ENCODE data around the gene MYO3B. TPM values are rescaled to one million over a fixed set of nuclear protein-coding genes. Genes with fewer than 3 reads are reported as not detected.

MYO3B gene
- total and polyA plus RNA-seq, 12 donors, result 0.04 to 0.11 (median 0.06) TPM; not detected in 8

DNA sequence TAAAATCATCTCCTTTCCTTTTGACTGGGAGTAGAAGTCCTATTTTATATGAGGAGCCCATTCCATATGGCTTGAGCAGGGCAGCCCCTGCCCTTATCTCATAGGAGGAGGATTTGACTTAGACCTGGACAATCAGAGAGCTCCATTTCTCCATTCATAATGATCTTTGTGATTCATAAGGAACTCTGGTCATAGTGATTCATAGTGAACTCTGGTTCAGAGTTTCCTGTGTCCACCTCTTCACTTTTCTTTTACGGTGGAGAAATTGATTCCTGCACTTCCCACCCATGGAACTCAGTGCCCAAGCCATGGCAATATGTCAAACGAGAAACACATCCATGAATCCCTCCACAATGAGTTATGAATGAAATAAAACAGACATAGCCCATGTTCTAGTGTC lies 12.8 kb upstream of the MYO3B start:
- no peaks in the 10 kb centered on the region for H3K27me3 ChIP-seq
- 62 to 81% (median 79%) methylated on average over 2 of the region's 2 CpGs for WGBS, 4 donors
- no peaks in the 10 kb centered on the region for H3K36me3 ChIP-seq (replicated peaks in 1 of 2)
- no peak for DNase-seq
- no peaks in the 10 kb centered on the region for H3K4me1 ChIP-seq (replicated peaks in 1 of 2)
- H3K27ac ChIP-seq, result no peak overlapping the region
- H3K9me3 ChIP-seq (replicated peaks in 1 of 3), result no peaks in the 10 kb centered on the region
- no peak for TF ChIP-seq POLR2A (IDR thresholded peaks at IDR 0.05)
- TF ChIP-seq, protein P1, sequence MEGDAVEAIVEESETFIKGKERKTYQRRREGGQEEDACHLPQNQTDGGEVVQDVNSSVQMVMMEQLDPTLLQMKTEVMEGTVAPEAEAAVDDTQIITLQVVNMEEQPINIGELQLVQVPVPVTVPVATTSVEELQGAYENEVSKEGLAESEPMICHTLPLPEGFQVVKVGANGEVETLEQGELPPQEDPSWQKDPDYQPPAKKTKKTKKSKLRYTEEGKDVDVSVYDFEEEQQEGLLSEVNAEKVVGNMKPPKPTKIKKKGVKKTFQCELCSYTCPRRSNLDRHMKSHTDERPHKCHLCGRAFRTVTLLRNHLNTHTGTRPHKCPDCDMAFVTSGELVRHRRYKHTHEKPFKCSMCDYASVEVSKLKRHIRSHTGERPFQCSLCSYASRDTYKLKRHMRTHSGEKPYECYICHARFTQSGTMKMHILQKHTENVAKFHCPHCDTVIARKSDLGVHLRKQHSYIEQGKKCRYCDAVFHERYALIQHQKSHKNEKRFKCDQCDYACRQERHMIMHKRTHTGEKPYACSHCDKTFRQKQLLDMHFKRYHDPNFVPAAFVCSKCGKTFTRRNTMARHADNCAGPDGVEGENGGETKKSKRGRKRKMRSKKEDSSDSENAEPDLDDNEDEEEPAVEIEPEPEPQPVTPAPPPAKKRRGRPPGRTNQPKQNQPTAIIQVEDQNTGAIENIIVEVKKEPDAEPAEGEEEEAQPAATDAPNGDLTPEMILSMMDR (IDR thresholded peaks at IDR 0.05), result no peak
- no peak overlapping the region for H3K4me3 ChIP-seq
- intact Hi-C loops (cut with DNase I), result no loop called here

DNA sequence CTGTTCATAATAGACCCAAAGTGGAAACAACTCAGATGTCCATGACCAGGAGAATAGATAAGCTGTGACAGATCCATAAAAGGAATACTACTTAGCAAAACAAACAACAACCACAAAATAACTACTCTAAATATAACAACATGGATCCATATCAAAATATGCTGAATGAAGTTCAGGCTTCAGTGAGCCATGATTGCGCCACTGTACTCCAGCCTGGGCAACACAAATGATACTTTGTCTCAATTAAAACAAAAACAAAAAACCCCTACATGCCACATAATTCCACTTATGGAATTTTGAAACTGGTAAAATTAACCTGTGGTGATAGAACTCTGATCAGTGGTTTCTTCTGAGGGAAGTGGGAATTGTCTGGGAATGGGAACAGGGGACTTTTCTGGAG lies 11.2 kb upstream of the MYO3B start:
- Histone ChIP-seq H3K36me3 (replicated peaks in 1 of 2) (no peaks in the 10 kb centered on the region), H3K4me3 (no peak overlapping the region), H3K4me1 (replicated peaks in 1 of 2) (no peaks in the 10 kb centered on the region), H3K27me3 (no peaks in the 10 kb centered on the region), H3K9me3 (replicated peaks in 1 of 3) (no peaks in the 10 kb centered on the region), H3K27ac (no peak overlapping the region)
- DNase-seq, result no peak
- intact Hi-C loops (cut with DNase I), result no loop called here
- 92 to 96% (median 94%) methylated on average over 1 of the region's 1 CpG for WGBS, 4 donors
- no peak for TF ChIP-seq POLR2A (IDR thresholded peaks at IDR 0.05)
- TF ChIP-seq, protein P1 (IDR thresholded peaks at IDR 0.05), result no peak

- DNase-seq, result no peak
- no peaks in the 10 kb centered on the region for H3K4me1 ChIP-seq (replicated peaks in 1 of 2)
- no peaks in the 10 kb centered on the region for H3K9me3 ChIP-seq (replicated peaks in 1 of 3)
- no peaks in the 10 kb centered on the region for H3K36me3 ChIP-seq (replicated peaks in 1 of 2)
- 80 to 84% (median 80%) methylated on average over 5 of the region's 5 CpGs for WGBS, 4 donors
- H3K27me3 ChIP-seq, result no peaks in the 10 kb centered on the region
- intact Hi-C loops (cut with DNase I), result no loop called here
- no peak overlapping the region for H3K27ac ChIP-seq
- no peak overlapping the region for H3K4me3 ChIP-seq
- TF ChIP-seq, protein P1 (IDR thresholded peaks at IDR 0.05), result no peak
- TF ChIP-seq POLR2A (IDR thresholded peaks at IDR 0.05), result no peak
These were observed 7.5 kb upstream of the MYO3B start for GRCh38 chr2:170170281-170171040.

- DNase-seq, result peak in 1 of 7 donors; percentile 65
- Histone ChIP-seq H3K27me3 (no peaks in the 10 kb centered on the region), H3K9me3 (replicated peaks in 1 of 3) (no peaks in the 10 kb centered on the region), H3K4me3 (no peak overlapping the region), H3K36me3 (replicated peaks in 1 of 2) (no peaks in the 10 kb centered on the region), H3K27ac (no peak overlapping the region), H3K4me1 (replicated peaks in 1 of 2) (no peaks in the 10 kb centered on the region)
- intact Hi-C loops (cut with DNase I), result no loop called here
- TF ChIP-seq POLR2A (IDR thresholded peaks at IDR 0.05), result no peak
- TF ChIP-seq, protein P1 (IDR thresholded peaks at IDR 0.05), result no peak
- 74 to 83% (median 79%) methylated on average over 6 of the region's 6 CpGs for WGBS, 4 donors
These were observed 1.7 kb upstream of the MYO3B start for GRCh38 chr2:170176212-170176611.
